Measurements from ENCODE around the gene ATXN7L3.

DNA sequence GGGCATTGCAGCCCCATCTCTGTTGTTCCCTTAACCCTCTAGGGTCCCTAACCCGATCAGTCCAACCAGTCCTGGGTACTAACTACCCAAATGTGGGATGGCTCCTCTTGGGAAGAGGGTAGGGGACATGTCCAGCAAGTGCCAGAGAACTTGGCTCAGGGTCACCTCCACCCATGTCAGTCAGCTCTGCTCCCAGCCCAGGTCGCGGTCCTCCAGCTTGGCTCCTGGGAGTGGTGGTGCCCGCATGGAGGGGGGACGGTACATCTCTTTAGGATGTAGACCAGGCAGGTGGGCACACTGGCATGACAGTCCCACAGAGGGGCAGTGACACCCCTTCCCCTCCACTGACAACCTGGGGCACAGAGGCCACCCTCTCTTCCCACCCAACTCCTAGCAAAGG lies 6.9 kb downstream of the ATXN7L3 start:
- TF ChIP-seq EZH2 (IDR thresholded peaks at IDR 0.05; ENCODE audit: borderline replicate concordance, low read depth, low read length, severe bottlenecking) = no peak
- TF ChIP-seq, protein P1, sequence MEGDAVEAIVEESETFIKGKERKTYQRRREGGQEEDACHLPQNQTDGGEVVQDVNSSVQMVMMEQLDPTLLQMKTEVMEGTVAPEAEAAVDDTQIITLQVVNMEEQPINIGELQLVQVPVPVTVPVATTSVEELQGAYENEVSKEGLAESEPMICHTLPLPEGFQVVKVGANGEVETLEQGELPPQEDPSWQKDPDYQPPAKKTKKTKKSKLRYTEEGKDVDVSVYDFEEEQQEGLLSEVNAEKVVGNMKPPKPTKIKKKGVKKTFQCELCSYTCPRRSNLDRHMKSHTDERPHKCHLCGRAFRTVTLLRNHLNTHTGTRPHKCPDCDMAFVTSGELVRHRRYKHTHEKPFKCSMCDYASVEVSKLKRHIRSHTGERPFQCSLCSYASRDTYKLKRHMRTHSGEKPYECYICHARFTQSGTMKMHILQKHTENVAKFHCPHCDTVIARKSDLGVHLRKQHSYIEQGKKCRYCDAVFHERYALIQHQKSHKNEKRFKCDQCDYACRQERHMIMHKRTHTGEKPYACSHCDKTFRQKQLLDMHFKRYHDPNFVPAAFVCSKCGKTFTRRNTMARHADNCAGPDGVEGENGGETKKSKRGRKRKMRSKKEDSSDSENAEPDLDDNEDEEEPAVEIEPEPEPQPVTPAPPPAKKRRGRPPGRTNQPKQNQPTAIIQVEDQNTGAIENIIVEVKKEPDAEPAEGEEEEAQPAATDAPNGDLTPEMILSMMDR (IDR thresholded peaks at IDR 0.05; ENCODE audit: borderline replicate concordance, extremely low read depth, low read length, poor library complexity, severe bottlenecking) = no peak

Data from DND-41 (cell line).